IPS-20b (cell line): ENCODE results near the gene FXYD6.
"Not testable (repeated sequence)": the region's sequence is repeated elsewhere in the genome, so short reads cannot be mapped to it uniquely, and the experiment has no call there.

Experiments
- H3K27ac ChIP-seq: one replicate; pipeline ENCODE4 v1.5.1; 2013; ENCODE audit warnings: low read length
- H3K27me3 ChIP-seq: 2 replicates; pipeline ENCODE4 v1.6.1; 2013; ENCODE audit warnings: mild to moderate bottlenecking, low read length, inconsistent platforms; ENCODE audit not compliant: insufficient read depth
- H3K36me3 ChIP-seq: 2 replicates; pipeline ENCODE4 v1.6.1; 2013; ENCODE audit warnings: low read depth, mild to moderate bottlenecking, inconsistent platforms, low read length, moderate library complexity; ENCODE audit not compliant: insufficient read depth
- H3K4me1 ChIP-seq: 2 replicates; pipeline ENCODE4 v1.6.1; 2013; ENCODE audit warnings: mild to moderate bottlenecking, control low read depth, inconsistent platforms, low read length, moderate library complexity; ENCODE audit not compliant: insufficient read depth
- H3K4me3 ChIP-seq: 2 replicates; pipeline ENCODE4 v1.5.1; 2013; ENCODE audit warnings: mild to moderate bottlenecking, low read length, inconsistent platforms
- H3K9ac ChIP-seq: 2 replicates; pipeline ENCODE4 v1.6.1; 2013; ENCODE audit warnings: low read depth, mild to moderate bottlenecking, inconsistent platforms, low read length, moderate library complexity
- H3K9me3 ChIP-seq: 2 replicates; pipeline ENCODE4 v1.6.1; 2013; ENCODE audit warnings: mild to moderate bottlenecking, low read depth, low read length, inconsistent platforms; ENCODE audit not compliant: insufficient read depth

The FXYD6 gene

DNA sequence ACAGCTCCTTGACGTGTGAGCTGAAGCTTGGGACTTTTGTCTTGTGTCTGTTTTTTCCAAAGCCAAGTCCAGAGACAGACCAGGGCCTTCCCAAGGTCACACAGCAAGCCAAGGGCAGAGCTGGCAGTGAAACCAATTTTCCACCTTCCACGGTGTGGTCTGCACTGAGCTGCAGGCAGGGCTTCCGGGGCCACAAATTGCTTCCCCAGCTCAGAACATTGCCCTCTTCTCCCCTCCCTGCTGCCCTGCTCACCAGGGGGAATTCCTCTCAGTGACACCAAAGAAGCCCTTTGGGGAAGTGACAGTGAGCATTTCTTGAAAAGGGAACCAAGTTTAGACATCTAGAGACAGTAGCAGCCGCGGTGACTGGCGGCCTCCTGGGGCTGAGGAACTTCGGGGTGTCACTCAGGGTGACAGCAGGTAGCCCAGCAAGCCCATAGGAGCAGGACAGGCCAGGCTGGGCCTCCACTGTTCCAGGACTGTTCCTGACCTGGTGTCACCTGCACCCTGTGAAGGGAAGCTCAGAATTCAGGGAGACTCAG lies 61.1 kb downstream of the FXYD6 start:
- Histone ChIP-seq H3K9me3 (no peaks in the 10 kb centered on the region), H3K9ac (0 out of 2 replicates have a peak overlapping the region, but pooled peaks have one; percentile 4), H3K4me1 (peaks cover 21% of the 10 kb centered on the region), H3K27me3 (peaks cover 6% of the 10 kb centered on the region; the same call in 1 of the 2 replicates), H3K36me3 (no peaks in the 10 kb centered on the region), H3K27ac (no peak overlapping the region), H3K4me3 (no peak overlapping the region)

GRCh38 chr11:117814766-117815261 lies 61.6 kb downstream of the FXYD6 start:
- Histone ChIP-seq H3K27me3 (peaks cover 6% of the 10 kb centered on the region; the same call in 1 of the 2 replicates), H3K27ac (no peak overlapping the region), H3K4me1 (peaks cover 17% of the 10 kb centered on the region), H3K9me3 (no peaks in the 10 kb centered on the region), H3K4me3 (no peak overlapping the region), H3K36me3 (no peaks in the 10 kb centered on the region), H3K9ac (0 out of 2 replicates have a peak overlapping the region, but pooled peaks have one; percentile 4)

GRCh38 chr11:117814204-117814765 lies 62.2 kb downstream of the FXYD6 start:
- Histone ChIP-seq H3K9ac (0 out of 2 replicates have a peak overlapping the region, but pooled peaks have one; percentile 4), H3K36me3 (no peaks in the 10 kb centered on the region), H3K9me3 (no peaks in the 10 kb centered on the region), H3K27me3 (peaks cover 6% of the 10 kb centered on the region; the same call in 1 of the 2 replicates), H3K4me1 (peaks cover 17% of the 10 kb centered on the region), H3K27ac (no peak overlapping the region), H3K4me3 (no peak overlapping the region)

GRCh38 chr11:117810056-117810451 lies 66.4 kb downstream of the FXYD6 start:
- not testable (repeated sequence) for H3K36me3 ChIP-seq, H3K27ac ChIP-seq, H3K4me3 ChIP-seq, H3K9ac ChIP-seq, H3K9me3 ChIP-seq, H3K4me1 ChIP-seq
- peaks cover 13% of the 10 kb centered on the region for H3K27me3 ChIP-seq

- Histone ChIP-seq H3K36me3 (no peaks in the 10 kb centered on the region), H3K4me3 (no peak overlapping the region), H3K4me1 (peaks cover 3% of the 10 kb centered on the region; the same call in 1 of the 2 replicates), H3K27ac (no peak overlapping the region), H3K9me3 (no peaks in the 10 kb centered on the region), H3K9ac (no peak overlapping the region), H3K27me3 (peaks cover 13% of the 10 kb centered on the region)
These were observed 67.0 kb downstream of the FXYD6 start for GRCh38 chr11:117809236-117810055.

DNA sequence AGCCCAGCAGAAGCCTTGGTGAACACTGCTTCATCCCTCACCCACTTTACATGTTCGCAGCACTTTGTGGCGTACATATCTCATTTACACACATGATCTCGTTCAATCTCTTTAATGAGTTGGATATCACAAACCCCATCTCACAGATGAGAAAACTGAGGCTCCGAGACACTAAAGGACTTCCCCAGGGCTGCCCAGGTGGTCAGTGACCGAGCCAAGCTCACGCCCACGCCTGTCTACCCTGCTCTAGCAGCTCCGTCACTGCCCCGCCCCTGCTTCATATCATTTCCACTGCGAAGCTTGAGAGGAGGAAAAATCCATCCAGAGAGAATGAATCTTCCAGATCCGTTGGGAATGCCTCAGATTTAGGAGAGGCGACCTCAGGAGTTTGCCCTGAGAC lies 67.7 kb downstream of the FXYD6 start:
- Histone ChIP-seq H3K9ac (no peak overlapping the region), H3K4me1 (no peaks in the 10 kb centered on the region), H3K36me3 (no peaks in the 10 kb centered on the region), H3K4me3 (no peak overlapping the region), H3K27me3 (peaks cover 13% of the 10 kb centered on the region), H3K27ac (no peak overlapping the region), H3K9me3 (no peaks in the 10 kb centered on the region)

- Histone ChIP-seq H3K27me3 (peaks cover 13% of the 10 kb centered on the region), H3K36me3 (no peaks in the 10 kb centered on the region), H3K9ac (no peak overlapping the region), H3K4me3 (no peak overlapping the region), H3K9me3 (no peaks in the 10 kb centered on the region), H3K4me1 (no peaks in the 10 kb centered on the region), H3K27ac (no peak overlapping the region)
These were observed 68.8 kb downstream of the FXYD6 start for GRCh38 chr11:117807482-117808327.

DNA sequence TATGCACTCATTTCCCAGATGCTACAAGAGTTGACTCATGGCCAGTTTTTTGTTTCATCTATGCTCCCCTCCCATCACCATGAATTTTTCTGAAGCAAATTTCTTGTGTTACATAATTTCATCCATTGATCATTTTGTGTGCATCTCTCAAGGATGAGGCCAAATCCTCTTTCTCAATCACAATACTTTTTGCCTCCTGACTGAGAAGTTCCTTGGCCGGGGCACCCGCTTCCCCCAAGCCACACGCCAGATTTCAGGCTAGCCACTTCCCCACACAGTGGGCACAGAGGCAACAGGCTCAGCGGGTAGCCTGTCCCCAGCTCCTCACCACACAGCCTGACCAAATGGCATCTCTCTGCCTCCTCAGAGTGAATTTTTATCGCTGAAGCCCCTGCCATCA lies 69.6 kb downstream of the FXYD6 start:
- peaks cover 16% of the 10 kb centered on the region for H3K27me3 ChIP-seq
- H3K4me1 ChIP-seq = no peaks in the 10 kb centered on the region
- H3K9me3 ChIP-seq = no peaks in the 10 kb centered on the region
- no peaks in the 10 kb centered on the region for H3K36me3 ChIP-seq
- no peak overlapping the region for H3K9ac ChIP-seq
- H3K4me3 ChIP-seq = no peak overlapping the region
- H3K27ac ChIP-seq = no peak overlapping the region

GRCh38 chr11:117805045-117805444 lies 71.4 kb downstream of the FXYD6 start:
- Histone ChIP-seq H3K9ac (no peak overlapping the region), H3K4me1 (no peaks in the 10 kb centered on the region), H3K9me3 (no peaks in the 10 kb centered on the region), H3K36me3 (no peaks in the 10 kb centered on the region), H3K27me3 (peaks cover 26% of the 10 kb centered on the region), H3K27ac (no peak overlapping the region), H3K4me3 (no peak overlapping the region)

GRCh38 chr11:117803896-117804295 lies 72.6 kb downstream of the FXYD6 start:
- no peaks in the 10 kb centered on the region for H3K36me3 ChIP-seq
- no peaks in the 10 kb centered on the region for H3K9me3 ChIP-seq
- 0 out of 2 replicates have a peak, but pooled peaks cover 2% of the 10 kb centered on the region for H3K4me1 ChIP-seq
- H3K4me3 ChIP-seq = no peak overlapping the region
- no peak overlapping the region for H3K9ac ChIP-seq
- H3K27me3 ChIP-seq = peaks cover 37% of the 10 kb centered on the region
- H3K27ac ChIP-seq = no peak overlapping the region

GRCh38 chr11:117799634-117800033 lies 76.8 kb downstream of the FXYD6 start:
- Histone ChIP-seq H3K36me3 (no peaks in the 10 kb centered on the region), H3K4me1 (peaks cover 9% of the 10 kb centered on the region; the same call in 1 of the 2 replicates), H3K4me3 (no peak overlapping the region), H3K9ac (no peak overlapping the region), H3K27ac (no peak overlapping the region), H3K27me3 (peaks cover 67% of the 10 kb centered on the region), H3K9me3 (no peaks in the 10 kb centered on the region)
